Midbrain (tissue), 1 donor: ENCODE measurements around the gene ANKRD17.

Experiments used
- DNase-seq: peaks from one replicate; lab custom pipeline; 2025; lab: John Stamatoyannopoulos, UW

ANKRD17 gene

DNA sequence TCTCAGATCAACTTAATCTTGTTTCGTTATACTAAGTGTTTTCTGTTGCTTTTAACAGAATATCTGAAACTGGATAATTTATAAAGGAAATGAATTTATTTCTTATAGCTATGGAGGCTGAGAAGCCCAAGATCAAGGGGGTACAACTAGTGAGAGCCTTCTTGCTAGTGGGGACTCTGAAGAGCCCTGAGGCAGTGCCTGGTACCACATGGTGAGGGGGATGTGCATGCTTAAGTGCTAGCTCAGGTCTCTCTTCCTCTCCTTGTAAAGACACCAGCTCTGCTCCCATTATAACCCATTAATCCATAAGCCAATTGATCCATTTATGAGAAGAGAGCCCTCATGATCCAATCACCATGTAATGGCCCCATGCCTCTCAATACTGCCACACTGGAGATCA, 207.0 kb downstream of the ANKRD17 start:
- no peak for DNase-seq

- no peak for DNase-seq
Observed at GRCh38 chr4:73045879-73046278, 212.7 kb downstream of the ANKRD17 start.

GRCh38 chr4:73037057-73037456, 221.5 kb downstream of the ANKRD17 start:
- DNase-seq = no peak

- no peak for DNase-seq
Observed at GRCh38 chr4:73036123-73036522, 222.5 kb downstream of the ANKRD17 start.

GRCh38 chr4:73034896-73035295, 223.7 kb downstream of the ANKRD17 start:
- no peak for DNase-seq

- no peak for DNase-seq
Observed at GRCh38 chr4:73028621-73029020, 230.0 kb downstream of the ANKRD17 start.
